ENCODE measurements around the gene XRCC5.

The XRCC5 gene

GRCh38 chr2:216222650-216223352, 113.7 kb downstream of the XRCC5 start:
- DNase-seq (ENCODE audit: low read depth in 4 of 4, low spot score in 1 of 4): no peak

- DNase-seq (ENCODE audit: low read depth in 4 of 4, low spot score in 1 of 4): no peak
Observed at GRCh38 chr2:216224388-216224787, 115.2 kb downstream of the XRCC5 start.

- no peak for DNase-seq (ENCODE audit: low read depth in 4 of 4, low spot score in 1 of 4)
Observed at GRCh38 chr2:216229277-216229914, 120.2 kb downstream of the XRCC5 start.

GRCh38 chr2:216231867-216232266, 122.7 kb downstream of the XRCC5 start:
- no peak for DNase-seq (ENCODE audit: low read depth in 4 of 4, low spot score in 1 of 4)

GRCh38 chr2:216232721-216233120, 123.6 kb downstream of the XRCC5 start:
- no peak for DNase-seq (ENCODE audit: low read depth in 4 of 4, low spot score in 1 of 4)

- DNase-seq (ENCODE audit: low read depth in 4 of 4, low spot score in 1 of 4): no peak
Observed at GRCh38 chr2:216233281-216233995, 124.3 kb downstream of the XRCC5 start.

- no peak for DNase-seq (ENCODE audit: low read depth in 4 of 4, low spot score in 1 of 4)
Observed at GRCh38 chr2:216234106-216234505, 125.0 kb downstream of the XRCC5 start.

GRCh38 chr2:216235462-216235861, 126.3 kb downstream of the XRCC5 start:
- no peak for DNase-seq (ENCODE audit: low read depth in 4 of 4, low spot score in 1 of 4)

- no peak for DNase-seq (ENCODE audit: low read depth in 4 of 4, low spot score in 1 of 4)
Observed at GRCh38 chr2:216235896-216236295, 126.7 kb downstream of the XRCC5 start.

- no peak for DNase-seq (ENCODE audit: low read depth in 4 of 4, low spot score in 1 of 4)
Observed at GRCh38 chr2:216236486-216236885, 127.3 kb downstream of the XRCC5 start.

- DNase-seq (ENCODE audit: low read depth in 4 of 4, low spot score in 1 of 4): no peak
Observed at GRCh38 chr2:216242365-216242764, 133.2 kb downstream of the XRCC5 start.

GRCh38 chr2:216243026-216243425, 133.9 kb downstream of the XRCC5 start:
- no peak for DNase-seq (ENCODE audit: low read depth in 4 of 4, low spot score in 1 of 4)

GRCh38 chr2:216245391-216245975, 136.3 kb downstream of the XRCC5 start:
- DNase-seq (ENCODE audit: low read depth in 4 of 4, low spot score in 1 of 4): no peak

- DNase-seq (ENCODE audit: low read depth in 4 of 4, low spot score in 1 of 4): no peak
Observed at GRCh38 chr2:216246766-216247165, 137.6 kb downstream of the XRCC5 start.

Data from stimulated activated CD4-positive, alpha-beta T cell treated with anti-CD3 and anti-CD28 coated beads, Interleukin-1b, Interleukin-23, amount 100 ng/mL, for 24 hours (primary cell).